ENCODE data around the gene POLRMT.

- TF ChIP-seq, protein P1, sequence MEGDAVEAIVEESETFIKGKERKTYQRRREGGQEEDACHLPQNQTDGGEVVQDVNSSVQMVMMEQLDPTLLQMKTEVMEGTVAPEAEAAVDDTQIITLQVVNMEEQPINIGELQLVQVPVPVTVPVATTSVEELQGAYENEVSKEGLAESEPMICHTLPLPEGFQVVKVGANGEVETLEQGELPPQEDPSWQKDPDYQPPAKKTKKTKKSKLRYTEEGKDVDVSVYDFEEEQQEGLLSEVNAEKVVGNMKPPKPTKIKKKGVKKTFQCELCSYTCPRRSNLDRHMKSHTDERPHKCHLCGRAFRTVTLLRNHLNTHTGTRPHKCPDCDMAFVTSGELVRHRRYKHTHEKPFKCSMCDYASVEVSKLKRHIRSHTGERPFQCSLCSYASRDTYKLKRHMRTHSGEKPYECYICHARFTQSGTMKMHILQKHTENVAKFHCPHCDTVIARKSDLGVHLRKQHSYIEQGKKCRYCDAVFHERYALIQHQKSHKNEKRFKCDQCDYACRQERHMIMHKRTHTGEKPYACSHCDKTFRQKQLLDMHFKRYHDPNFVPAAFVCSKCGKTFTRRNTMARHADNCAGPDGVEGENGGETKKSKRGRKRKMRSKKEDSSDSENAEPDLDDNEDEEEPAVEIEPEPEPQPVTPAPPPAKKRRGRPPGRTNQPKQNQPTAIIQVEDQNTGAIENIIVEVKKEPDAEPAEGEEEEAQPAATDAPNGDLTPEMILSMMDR (optimal IDR thresholded peaks at IDR 0.05 in 1 of 3, IDR thresholded peaks at IDR 0.05 in 1 of 3, conservative IDR thresholded peaks at IDR 0.05 in 1 of 3; ENCODE audit: extremely low read depth in 1 of 3, insufficient read depth in 2 of 3, low read length in 3 of 3): peak in 2 of 3 experiments; percentile 1 to 24
- no peak for TF ChIP-seq EZH2 (IDR thresholded peaks at IDR 0.05; ENCODE audit: low read length)
Observed at GRCh38 chr19:658916-659839, 25.8 kb upstream of the POLRMT start.
